Fibroblast of pulmonary artery (primary cell): ENCODE results near the gene LDLR.
A peak's percentile ranks its signal among the peaks of the same experiment; 100 is the strongest.

Experiments
- DNase-seq: peaks from one replicate; pipeline ENCODE4 v3.0.0-alpha.2; 2010; ENCODE audit warnings: low read depth
- H3K4me3 ChIP-seq: replicated peaks from 2 replicates; pipeline ENCODE4 v1.5.1; 2011; ENCODE audit warnings: low read depth, mild to moderate bottlenecking, control low read depth, low read length, moderate library complexity
- TF ChIP-seq, protein P1 (sequence below): IDR thresholded peaks from 2 replicates; pipeline ENCODE4 v1.5.1; 2011; ENCODE audit warnings: mild to moderate bottlenecking, control low read depth, low read length, inconsistent platforms; ENCODE audit errors: missing control alignments

The LDLR gene

DNA sequence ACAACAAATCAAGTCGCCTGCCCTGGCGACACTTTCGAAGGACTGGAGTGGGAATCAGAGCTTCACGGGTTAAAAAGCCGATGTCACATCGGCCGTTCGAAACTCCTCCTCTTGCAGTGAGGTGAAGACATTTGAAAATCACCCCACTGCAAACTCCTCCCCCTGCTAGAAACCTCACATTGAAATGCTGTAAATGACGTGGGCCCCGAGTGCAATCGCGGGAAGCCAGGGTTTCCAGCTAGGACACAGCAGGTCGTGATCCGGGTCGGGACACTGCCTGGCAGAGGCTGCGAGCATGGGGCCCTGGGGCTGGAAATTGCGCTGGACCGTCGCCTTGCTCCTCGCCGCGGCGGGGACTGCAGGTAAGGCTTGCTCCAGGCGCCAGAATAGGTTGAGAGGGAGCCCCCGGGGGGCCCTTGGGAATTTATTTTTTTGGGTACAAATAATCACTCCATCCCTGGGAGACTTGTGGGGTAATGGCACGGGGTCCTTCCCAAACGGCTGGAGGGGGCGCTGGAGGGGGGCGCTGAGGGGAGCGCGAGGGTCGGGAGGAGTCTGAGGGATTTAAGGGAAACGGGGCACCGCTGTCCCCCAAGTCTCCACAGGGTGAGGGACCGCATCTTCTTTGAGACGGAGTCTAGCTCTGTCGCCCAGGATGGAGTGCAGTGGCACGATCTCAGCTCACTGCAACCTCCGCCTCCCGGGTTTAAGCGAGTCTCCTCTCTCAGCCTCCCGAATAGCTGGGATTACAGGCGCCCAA, at the start of gene LDLR:
TSS of gene LDLR (plus strand) at position 210 of the 760 bp plus-strand sequence. CDS start at position 296, 86 bp downstream.
- H3K4me3 ChIP-seq: peak within 1 kb of the TSS; percentile 97
- TF ChIP-seq, protein P1, sequence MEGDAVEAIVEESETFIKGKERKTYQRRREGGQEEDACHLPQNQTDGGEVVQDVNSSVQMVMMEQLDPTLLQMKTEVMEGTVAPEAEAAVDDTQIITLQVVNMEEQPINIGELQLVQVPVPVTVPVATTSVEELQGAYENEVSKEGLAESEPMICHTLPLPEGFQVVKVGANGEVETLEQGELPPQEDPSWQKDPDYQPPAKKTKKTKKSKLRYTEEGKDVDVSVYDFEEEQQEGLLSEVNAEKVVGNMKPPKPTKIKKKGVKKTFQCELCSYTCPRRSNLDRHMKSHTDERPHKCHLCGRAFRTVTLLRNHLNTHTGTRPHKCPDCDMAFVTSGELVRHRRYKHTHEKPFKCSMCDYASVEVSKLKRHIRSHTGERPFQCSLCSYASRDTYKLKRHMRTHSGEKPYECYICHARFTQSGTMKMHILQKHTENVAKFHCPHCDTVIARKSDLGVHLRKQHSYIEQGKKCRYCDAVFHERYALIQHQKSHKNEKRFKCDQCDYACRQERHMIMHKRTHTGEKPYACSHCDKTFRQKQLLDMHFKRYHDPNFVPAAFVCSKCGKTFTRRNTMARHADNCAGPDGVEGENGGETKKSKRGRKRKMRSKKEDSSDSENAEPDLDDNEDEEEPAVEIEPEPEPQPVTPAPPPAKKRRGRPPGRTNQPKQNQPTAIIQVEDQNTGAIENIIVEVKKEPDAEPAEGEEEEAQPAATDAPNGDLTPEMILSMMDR: no peak
- DNase-seq: peak; percentile 97

DNA sequence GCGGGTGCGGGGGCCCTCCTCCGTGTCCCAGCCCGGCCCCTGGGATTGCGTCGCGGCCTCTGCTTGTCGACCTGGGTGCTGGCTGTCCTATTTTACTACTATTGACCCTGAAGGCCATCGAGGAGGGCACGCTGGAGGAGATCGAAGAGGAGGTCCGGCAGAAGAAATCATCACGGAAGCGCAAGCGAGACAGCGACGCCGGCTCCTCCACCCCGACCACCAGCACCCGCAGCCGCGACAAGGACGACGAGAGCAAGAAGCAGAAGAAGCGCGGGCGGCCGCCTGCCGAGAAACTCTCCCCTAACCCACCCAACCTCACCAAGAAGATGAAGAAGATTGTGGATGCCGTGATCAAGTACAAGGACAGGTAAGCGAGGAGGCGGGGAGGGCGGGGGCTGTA, 48.1 kb upstream of the LDLR start:
- TF ChIP-seq, protein P1: no peak
- no peak overlapping the region for H3K4me3 ChIP-seq
- no peak for DNase-seq

GRCh38 chr19:11041966-11042627, 47.2 kb upstream of the LDLR start:
- TF ChIP-seq, protein P1: no peak
- no peak for DNase-seq
- no peak overlapping the region for H3K4me3 ChIP-seq

DNA sequence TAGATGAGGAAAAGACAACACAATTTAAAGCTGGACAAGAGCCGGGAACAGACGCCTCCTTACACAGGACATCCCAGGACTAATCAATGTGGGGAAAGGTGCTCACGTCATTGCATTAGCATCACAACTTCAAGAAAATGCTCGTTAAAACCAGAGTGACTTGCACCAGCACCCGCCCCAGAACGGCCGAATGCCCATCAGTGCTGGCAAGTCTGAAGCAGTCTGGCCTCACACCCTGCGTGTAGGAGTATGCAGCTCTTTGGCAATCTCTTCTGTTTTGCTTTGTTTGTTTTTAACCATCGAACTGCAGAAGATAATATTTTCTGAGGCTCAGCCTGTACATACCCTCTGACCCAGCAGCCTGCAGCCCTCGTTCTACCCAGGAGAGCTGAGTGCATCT, 44.8 kb upstream of the LDLR start:
- TF ChIP-seq, protein P1: no peak
- DNase-seq: no peak
- H3K4me3 ChIP-seq: no peak overlapping the region

DNA sequence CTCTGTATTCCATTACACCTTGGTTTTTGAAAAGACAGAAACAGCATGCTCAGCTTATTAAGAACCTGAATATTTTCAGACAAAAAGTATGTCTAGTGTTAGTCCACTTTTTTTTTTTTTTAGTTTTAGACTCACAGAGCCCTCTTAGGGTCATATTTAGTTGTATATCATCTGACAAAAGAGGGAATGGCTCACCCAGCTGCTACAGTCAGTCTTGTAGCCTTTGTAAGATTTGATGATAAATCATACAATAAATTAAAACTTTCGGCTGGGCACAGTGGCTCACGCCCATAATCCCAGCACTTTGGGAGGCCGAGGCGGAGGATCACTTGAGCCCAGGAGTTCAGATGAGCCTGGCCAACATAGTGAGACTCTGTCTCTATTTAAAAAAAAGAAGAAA, 43.7 kb upstream of the LDLR start:
- H3K4me3 ChIP-seq: no peak overlapping the region
- TF ChIP-seq, protein P1: no peak
- DNase-seq: no peak

DNA sequence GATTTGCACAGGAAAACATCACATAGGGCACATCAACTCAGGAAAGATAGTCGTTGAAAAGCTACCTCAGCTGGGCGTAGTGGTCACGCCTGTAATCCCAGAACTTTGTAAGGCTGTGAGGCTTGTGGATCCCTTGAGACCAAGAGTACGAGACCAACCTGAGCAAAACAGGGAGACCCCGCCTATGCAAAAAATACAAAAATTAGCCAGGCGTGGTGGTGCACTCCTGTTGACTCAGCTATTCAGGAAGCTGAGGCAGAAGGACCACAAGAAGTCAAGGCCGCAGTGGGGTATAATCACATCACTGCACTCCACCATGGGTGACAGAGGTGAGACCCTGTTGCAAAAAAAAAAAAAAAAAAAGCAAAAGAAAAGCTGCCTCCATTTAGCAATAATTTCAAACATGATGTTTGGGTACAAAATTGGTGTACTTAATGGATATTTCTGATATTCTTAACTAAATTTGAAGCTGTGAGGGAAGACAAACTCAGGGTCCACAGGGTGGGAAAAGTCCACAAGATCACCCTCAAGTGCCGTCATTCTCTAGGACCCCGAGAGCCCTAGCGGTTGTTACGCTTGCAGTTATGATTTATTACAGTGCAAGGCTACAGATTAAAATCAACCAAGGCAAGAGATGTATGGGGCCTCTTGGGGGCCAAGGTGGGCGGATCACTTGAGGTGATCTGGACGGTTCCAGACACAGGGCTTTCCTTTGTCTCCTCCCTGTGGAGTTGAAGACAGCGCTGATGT, 42.5 kb upstream of the LDLR start:
- H3K4me3 ChIP-seq: no peak overlapping the region
- TF ChIP-seq, protein P1: no peak
- DNase-seq: no peak
